B cell (primary cell): ENCODE measurements around the gene PLEKHA5. TPM values are rescaled to one million over a fixed set of nuclear protein-coding genes. Genes with fewer than 3 reads are reported as not detected.

ENCODE experiments used
- ATAC-seq: fragments of 200-7000 bp; cut with Tn5 transposase; one replicate; pipeline ENCODE4 v1.10.0; 2021; ENCODE audit warnings: low read depth, mild to moderate bottlenecking, moderate number of reproducible peaks, moderate library complexity
- CTCF ChIA-PET: fragments of 350-600 bp; sonication (Branson Sonifier 250); formaldehyde crosslinking; loops from one replicate; lab custom pipeline; 2021; ENCODE audit warnings: antibody characterized with exemption, inconsistent platforms; lab: Charles Lee
- POLR2A ChIA-PET: fragments of 350-600 bp; sonication (Branson Sonifier 250); formaldehyde crosslinking; loops from one replicate; lab custom pipeline; 2021; ENCODE audit warnings: antibody characterized with exemption; lab: Charles Lee
- DNase-seq: peaks from one replicate; pipeline ENCODE4 v3.0.0; 2013
- H2AFZ ChIP-seq: 2 replicates; pipeline ENCODE4 v1.6.1; 2012; ENCODE audit warnings: mild to moderate bottlenecking, low read depth, low read length; ENCODE audit not compliant: insufficient read depth, poor library complexity, severe bottlenecking
- H3K27ac ChIP-seq, 2 donors: 1 replicate in 1 of 2; 2 replicates in 1 of 2; pipeline ENCODE4 v1.5.1; 2012 to 2013; ENCODE audit warnings: low read length in 2 of 2, mild to moderate bottlenecking in 2 of 2, moderate library complexity in 1 of 2
- H3K27me3 ChIP-seq, 4 experiments: fragments of 200-600 bp in 1 of 4; sonication (generic) in 1 of 4; replicated peaks in 1 of 4; 1 replicate in 2 of 4; 2 replicates in 2 of 4; pipeline versions ENCODE4 v1.6.1 to v1.7.0; 2013 to 2016; ENCODE audit warnings: low read length in 3 of 4, mild to moderate bottlenecking in 2 of 4, mixed read lengths in 1 of 4, moderate library complexity in 1 of 4; ENCODE audit not compliant: insufficient read depth in 4 of 4, control insufficient read depth in 3 of 4; ENCODE audit errors: control extremely low read depth in 1 of 4
- H3K36me3 ChIP-seq, 2 experiments: replicated peaks in 1 of 2; 1 replicate in 1 of 2; 2 replicates in 1 of 2; pipeline versions ENCODE4 v1.6.1 to v1.7.1; 2013; ENCODE audit warnings: low read length in 1 of 2; ENCODE audit not compliant: insufficient read depth in 2 of 2, control insufficient read depth in 1 of 2; ENCODE audit errors: control extremely low read depth in 1 of 2, extremely low read depth in 1 of 2
- H3K4me1 ChIP-seq, 2 donors: fragments of 200-600 bp in 1 of 2; sonication (generic) in 1 of 2; 1 replicate in 1 of 2; 2 replicates in 1 of 2; pipeline versions ENCODE4 v1.5.1 to v1.6.1; 2013 to 2017; ENCODE audit warnings: low read length in 2 of 2; ENCODE audit not compliant: control insufficient read depth in 2 of 2, insufficient read depth in 2 of 2
- H3K4me2 ChIP-seq: replicated peaks from 2 replicates; pipeline ENCODE3; 2012; ENCODE audit warnings: mild to moderate bottlenecking, low read depth, low read length; ENCODE audit not compliant: poor library complexity, severe bottlenecking
- H3K4me3 ChIP-seq, 5 experiments: fragments of 200-600 bp in 1 of 5; sonication (generic) in 1 of 5; 1 replicate in 3 of 5; 2 replicates in 2 of 5; pipeline versions ENCODE4 v1.5.1 to v1.7.0; 2011 to 2016; ENCODE audit warnings: low read length in 4 of 5, mild to moderate bottlenecking in 4 of 5, low read depth in 2 of 5, control low read depth in 1 of 5, moderate library complexity in 1 of 5; ENCODE audit not compliant: insufficient read depth in 1 of 5; ENCODE audit errors: control extremely low read depth in 1 of 5, extremely low read depth in 1 of 5
- H3K79me2 ChIP-seq: fragments of 200-600 bp; sonication (generic); one replicate; pipeline ENCODE4 v1.6.0; 2016; ENCODE audit warnings: low read length; ENCODE audit not compliant: control insufficient read depth, insufficient read depth
- H3K9ac ChIP-seq: fragments of 200-600 bp; sonication (generic); 2 replicates; pipeline ENCODE4 v1.6.1; 2017; ENCODE audit warnings: mild to moderate bottlenecking, low read length, moderate library complexity
- H3K9me3 ChIP-seq, 3 donors: one replicate each; pipeline versions ENCODE4 v1.6.1 to v1.7.1; 2013; ENCODE audit warnings: low read length in 2 of 3; ENCODE audit not compliant: control insufficient read depth in 2 of 3, insufficient read depth in 1 of 3; ENCODE audit errors: control extremely low read depth in 1 of 3
- H4K20me1 ChIP-seq: 2 replicates; pipeline ENCODE4 v1.6.0; 2012; ENCODE audit warnings: mild to moderate bottlenecking, low read length; ENCODE audit not compliant: insufficient read depth, control insufficient read depth, poor library complexity, severe bottlenecking
- H3K27ac Mint-ChIP-seq: one replicate; pipeline ENCODE4 v1.8.0; 2021; ENCODE audit warnings: mixed read lengths
- H3K27me3 Mint-ChIP-seq: one replicate; pipeline ENCODE4 v1.8.0; 2021; ENCODE audit warnings: mixed read lengths
- H3K4me1 Mint-ChIP-seq: one replicate; pipeline ENCODE4 v1.8.0; 2021; ENCODE audit warnings: mixed read lengths
- H3K4me3 Mint-ChIP-seq: one replicate; pipeline ENCODE4 v1.8.0; 2021; ENCODE audit warnings: mixed read lengths
- H3K9me3 Mint-ChIP-seq: one replicate; pipeline ENCODE4 v1.8.0; 2022; ENCODE audit warnings: mixed read lengths; ENCODE audit not compliant: insufficient read depth
- EZH2 ChIP-seq: IDR thresholded peaks from 2 replicates; pipeline ENCODE4 v1.6.1; 2012; ENCODE audit warnings: borderline replicate concordance, low read depth, mild to moderate bottlenecking, moderate library complexity, low read length; ENCODE audit not compliant: insufficient read depth, poor library complexity, severe bottlenecking
- WGBS: methylation state at CpG from one replicate; pipeline ENCODE4 v1.1.5; 2013; ENCODE audit warnings: missing lambda C conversion rate; ENCODE audit not compliant: insufficient coverage; 5-methylcytosine and 5-hydroxymethylcytosine counted together
- intact Hi-C: fragments of 100-400 bp; cut with micrococcal nuclease; formaldehyde crosslinking; loops from one replicate; pipeline ENCODE4 v1.10.0; 2022
- polyA plus RNA-seq: library from polyadenylated mRNA; depleted of rRNA; stranded (reverse); fragments of >200 nt; gene quantifications from 2 replicates; pipeline ENCODE4 v1.2.3, GENCODE V29; 2012
- total RNA-seq, 2 donors: library from RNA; stranded (reverse); fragments of 120-200 nt in 1 of 2; gene quantifications; 1 replicate in 1 of 2; 2 replicates in 1 of 2; pipeline versions ENCODE4 v1.2.3 to v1.2.4, GENCODE V29; 2013 to 2022
- TF ChIP-seq, protein P1 (sequence below): fragments of 200-600 bp; IDR thresholded peaks from one replicate; pipeline ENCODE4 v1.8.0; 2022; ENCODE audit warnings: antibody characterized with exemption, mild to moderate bottlenecking

PLEKHA5 gene
- total and polyA plus RNA-seq, 2 donors (not counting 1 experiment from before 2014, with no cell fraction given), result 0.03 to 0.22 TPM

DNA sequence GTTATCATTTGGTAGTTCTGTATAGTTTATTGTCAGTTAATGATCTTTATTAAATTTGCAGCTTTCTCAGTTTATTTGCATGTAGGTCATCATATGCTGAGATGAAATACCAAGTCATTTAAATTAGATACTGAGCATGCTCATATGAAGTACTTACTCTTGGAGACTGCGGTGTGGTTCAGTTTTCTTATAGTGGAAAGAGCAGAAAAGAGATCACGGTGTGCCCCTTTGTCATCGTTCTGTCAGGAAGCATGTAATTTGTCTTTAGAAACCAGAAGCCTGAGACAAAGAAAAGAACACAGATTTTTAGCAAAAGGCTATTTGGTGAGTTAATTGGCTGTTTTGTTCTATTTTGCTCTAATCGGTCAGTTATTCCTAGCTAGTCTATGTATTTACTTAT lies 75.6 kb downstream of the PLEKHA5 start:
- Histone ChIP-seq H3K27me3 (no peaks in the 10 kb centered on the region), H3K27ac (peak overlapping the region in 1 of 2 donors; percentile 49), H3K4me2 (peak overlapping the region; percentile 11), H3K4me3 (peak overlapping the region in 1 of 5 experiments; percentile 32), H3K9me3 (no peaks in the 10 kb centered on the region), H2AFZ (peak overlapping the region; percentile 38), H3K4me1 (no peaks in the 10 kb centered on the region), H4K20me1 (no peaks in the 10 kb centered on the region), H3K36me3 (no peaks in the 10 kb centered on the region), H3K79me2 (no peaks in the 10 kb centered on the region), H3K9ac (no peak overlapping the region)
- H3K4me1 Mint-ChIP-seq, result no peaks in the 10 kb centered on the region
- H3K9me3 Mint-ChIP-seq, result peaks cover 5% of the 10 kb centered on the region
- DNase-seq (no peak), ATAC-seq (no peak)
- CTCF ChIA-PET, result no interaction called here
- WGBS, result 82% methylated on average over 2 of the region's 4 CpGs
- no peak overlapping the region for H3K27ac Mint-ChIP-seq
- H3K27me3 Mint-ChIP-seq, result no peaks in the 10 kb centered on the region
- intact Hi-C loops, result no loop called here
- TF ChIP-seq, protein P1, sequence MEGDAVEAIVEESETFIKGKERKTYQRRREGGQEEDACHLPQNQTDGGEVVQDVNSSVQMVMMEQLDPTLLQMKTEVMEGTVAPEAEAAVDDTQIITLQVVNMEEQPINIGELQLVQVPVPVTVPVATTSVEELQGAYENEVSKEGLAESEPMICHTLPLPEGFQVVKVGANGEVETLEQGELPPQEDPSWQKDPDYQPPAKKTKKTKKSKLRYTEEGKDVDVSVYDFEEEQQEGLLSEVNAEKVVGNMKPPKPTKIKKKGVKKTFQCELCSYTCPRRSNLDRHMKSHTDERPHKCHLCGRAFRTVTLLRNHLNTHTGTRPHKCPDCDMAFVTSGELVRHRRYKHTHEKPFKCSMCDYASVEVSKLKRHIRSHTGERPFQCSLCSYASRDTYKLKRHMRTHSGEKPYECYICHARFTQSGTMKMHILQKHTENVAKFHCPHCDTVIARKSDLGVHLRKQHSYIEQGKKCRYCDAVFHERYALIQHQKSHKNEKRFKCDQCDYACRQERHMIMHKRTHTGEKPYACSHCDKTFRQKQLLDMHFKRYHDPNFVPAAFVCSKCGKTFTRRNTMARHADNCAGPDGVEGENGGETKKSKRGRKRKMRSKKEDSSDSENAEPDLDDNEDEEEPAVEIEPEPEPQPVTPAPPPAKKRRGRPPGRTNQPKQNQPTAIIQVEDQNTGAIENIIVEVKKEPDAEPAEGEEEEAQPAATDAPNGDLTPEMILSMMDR, result no peak
- TF ChIP-seq EZH2, result no peak
- POLR2A ChIA-PET, result no interaction called here
- no peak overlapping the region for H3K4me3 Mint-ChIP-seq

DNA sequence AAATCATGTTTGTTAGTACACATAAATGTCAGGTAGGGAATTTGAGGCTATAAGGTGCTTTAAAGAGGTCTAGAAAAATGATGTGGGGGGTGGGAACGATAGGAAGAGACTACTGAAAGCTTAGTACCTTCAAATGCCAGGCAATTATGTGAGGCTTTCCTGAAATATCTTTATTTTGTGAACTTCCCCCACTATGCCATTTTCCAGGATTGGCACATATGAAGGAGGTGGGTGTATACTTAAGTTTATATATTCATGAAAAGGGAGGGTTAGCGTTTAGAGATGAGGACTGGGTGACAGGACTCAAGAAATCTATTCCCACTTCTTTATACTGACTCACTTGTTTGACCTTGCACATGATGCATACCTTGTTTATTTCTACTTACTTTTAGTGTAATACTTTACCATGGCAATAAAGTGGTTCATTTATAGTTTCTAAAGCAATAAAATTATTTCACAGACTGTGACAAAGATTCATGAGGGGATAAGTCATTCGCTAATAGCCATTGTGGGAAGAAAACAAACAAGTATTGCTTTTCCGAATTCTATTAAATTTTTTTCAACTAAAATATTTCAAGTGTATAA lies 77.1 kb downstream of the PLEKHA5 start:
- no peak overlapping the region for H3K9ac ChIP-seq
- CTCF ChIA-PET, result no interaction called here
- intact Hi-C loops, result no loop called here

More for the DNA sequence above, 77.1 kb downstream of the PLEKHA5 start:
- Histone ChIP-seq H4K20me1 (no peaks in the 10 kb centered on the region), H3K4me1 (no peaks in the 10 kb centered on the region), H3K9me3 (no peaks in the 10 kb centered on the region), H3K79me2 (no peaks in the 10 kb centered on the region), H3K27me3 (no peaks in the 10 kb centered on the region), H3K36me3 (no peaks in the 10 kb centered on the region), H3K4me3 (no peak overlapping the region), H2AFZ (no peak overlapping the region), H3K4me2 (no peak overlapping the region), H3K27ac (no peak overlapping the region)
- ATAC-seq, result no peak
- TF ChIP-seq, protein P1, result no peak
- no peak for TF ChIP-seq EZH2
- WGBS, result no CpG with 5 or more reads among the region's 4 CpGs
- POLR2A ChIA-PET, result no interaction called here
- no peaks in the 10 kb centered on the region for H3K27me3 Mint-ChIP-seq
- no peak overlapping the region for H3K27ac Mint-ChIP-seq
- no peak for DNase-seq
- no peaks in the 10 kb centered on the region for H3K4me1 Mint-ChIP-seq
- peaks cover 5% of the 10 kb centered on the region for H3K9me3 Mint-ChIP-seq
- no peak overlapping the region for H3K4me3 Mint-ChIP-seq
